ENCODE measurements around the gene MTX1.

MTX1 gene

GRCh38 chr1:155261493-155261851 is 53.0 kb downstream of the MTX1 start:
- no peak for DNase-seq (ENCODE audit: low spot score)

- DNase-seq (ENCODE audit: low spot score) = peak; percentile 99
These were observed 53.6 kb downstream of the MTX1 start, which contains the start of gene SCAMP3 for GRCh38 chr1:155261852-155262673. Gene SCAMP3 (minus strand): TSS chr1:155262360. CDS start chr1:155262151, 209 bp downstream.

DNA sequence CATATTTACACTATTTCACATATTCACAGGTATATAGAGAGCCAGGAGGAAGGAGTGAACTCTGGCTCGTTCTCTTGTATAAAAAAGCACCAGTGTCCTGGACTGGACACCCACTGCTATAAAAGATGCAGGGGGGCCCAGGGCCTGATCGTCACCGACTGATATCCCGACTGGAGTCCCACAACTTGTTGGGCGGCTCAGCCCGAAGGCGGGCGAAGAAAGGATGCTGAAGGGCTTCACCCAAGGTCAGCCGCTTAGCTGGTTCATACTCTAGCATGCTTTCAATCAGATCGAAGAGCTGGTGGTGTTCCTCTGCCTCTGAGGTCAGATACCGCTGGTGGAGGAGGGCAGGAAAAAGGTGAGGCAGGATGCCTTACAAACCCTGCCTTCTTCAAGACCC is 54.6 kb downstream of the MTX1 start:
- DNase-seq (ENCODE audit: low spot score) = no peak
